NCI-H2196 (cell line): ENCODE measurements around the gene PLCB4.
A peak's percentile ranks its signal among the peaks of the same experiment; 100 is the strongest.

Experiments used
- DNase-seq: peaks from one replicate; lab custom pipeline; 2025; ENCODE audit not compliant: unreplicated experiment; lab: John Stamatoyannopoulos, UW

Gene PLCB4

GRCh38 chr20:9166153-9166780 lies 97.4 kb downstream of the PLCB4 start:
- no peak for DNase-seq

- no peak for DNase-seq
Measured at GRCh38 chr20:9169409-9169808, 100.5 kb downstream of the PLCB4 start.

GRCh38 chr20:9172851-9173250 lies 104.0 kb downstream of the PLCB4 start:
- no peak for DNase-seq

- no peak for DNase-seq
Measured at GRCh38 chr20:9177278-9177677, 108.4 kb downstream of the PLCB4 start.

GRCh38 chr20:9179193-9179802 lies 110.4 kb downstream of the PLCB4 start:
- no peak for DNase-seq

- DNase-seq = no peak
Measured at GRCh38 chr20:9179867-9180266, 111.0 kb downstream of the PLCB4 start.

- no peak for DNase-seq
Measured at GRCh38 chr20:9180481-9181257, 111.8 kb downstream of the PLCB4 start.

- no peak for DNase-seq
Measured at GRCh38 chr20:9185511-9185910, 116.6 kb downstream of the PLCB4 start.

GRCh38 chr20:9186396-9186795 lies 117.5 kb downstream of the PLCB4 start:
- DNase-seq = peak; percentile 12

- DNase-seq = no peak
Measured at GRCh38 chr20:9195031-9195430, 126.1 kb downstream of the PLCB4 start.

- no peak for DNase-seq
Measured at GRCh38 chr20:9196110-9196509, 127.2 kb downstream of the PLCB4 start.

GRCh38 chr20:9198460-9198859 lies 129.6 kb downstream of the PLCB4 start:
- DNase-seq = no peak

GRCh38 chr20:9200196-9200595 lies 131.3 kb downstream of the PLCB4 start:
- no peak for DNase-seq

- no peak for DNase-seq
Measured at GRCh38 chr20:9200620-9201019, 131.7 kb downstream of the PLCB4 start.

- DNase-seq = no peak
Measured at GRCh38 chr20:9202420-9203080, 133.7 kb downstream of the PLCB4 start.

GRCh38 chr20:9203081-9203447 lies 134.2 kb downstream of the PLCB4 start:
- no peak for DNase-seq

- DNase-seq = no peak
Measured at GRCh38 chr20:9204979-9205378, 136.1 kb downstream of the PLCB4 start.

GRCh38 chr20:9206486-9206885 lies 137.6 kb downstream of the PLCB4 start:
- no peak for DNase-seq

GRCh38 chr20:9207253-9207652 lies 138.4 kb downstream of the PLCB4 start:
- DNase-seq = no peak

GRCh38 chr20:9210356-9210755 lies 141.5 kb downstream of the PLCB4 start:
- no peak for DNase-seq

- DNase-seq = no peak
Measured at GRCh38 chr20:9211016-9211760, 142.3 kb downstream of the PLCB4 start.
